NCI-H2227 treated with DMSO at 0.1 percent for 48 hours (cell line): ENCODE measurements around the gene RBM23.
"Not testable (repeated sequence)": the region's sequence is repeated elsewhere in the genome, so short reads cannot be mapped to it uniquely, and the experiment has no call there.

Source experiments
- DNase-seq: peaks from one replicate; lab custom pipeline; 2025; lab: John Stamatoyannopoulos, UW

RBM23 gene

DNA sequence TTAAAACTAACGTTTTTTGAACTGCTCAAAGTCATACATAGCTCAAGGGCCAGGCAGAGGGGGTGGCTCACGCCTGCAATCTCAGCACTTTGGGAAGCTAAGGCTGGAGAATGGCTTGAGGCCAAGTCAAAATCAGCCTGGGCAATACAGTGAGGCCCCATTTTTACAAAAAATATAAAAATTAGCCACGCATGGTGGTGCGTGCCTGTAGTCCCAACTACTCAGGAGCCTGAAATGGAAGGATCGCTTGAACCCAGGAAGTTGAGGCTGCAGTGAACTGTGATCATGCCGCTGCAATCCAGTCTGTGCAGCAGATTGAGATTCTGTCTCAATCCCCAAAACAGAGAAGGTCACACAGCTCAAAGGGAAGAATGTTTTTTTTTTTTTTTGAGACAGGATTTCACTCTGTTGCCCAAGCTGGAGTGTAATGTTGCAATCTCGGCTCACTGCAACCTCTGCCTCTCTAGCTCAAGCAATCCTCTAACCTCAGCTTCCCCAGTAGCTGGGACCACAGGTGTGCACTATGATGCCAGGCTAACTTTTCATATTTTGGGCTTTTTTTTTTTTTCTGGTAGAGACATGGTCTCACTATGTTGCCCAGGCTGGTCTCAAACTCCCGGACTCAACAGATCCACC lies 2.9 kb downstream of the RBM23 start:
- DNase-seq = no peak

DNA sequence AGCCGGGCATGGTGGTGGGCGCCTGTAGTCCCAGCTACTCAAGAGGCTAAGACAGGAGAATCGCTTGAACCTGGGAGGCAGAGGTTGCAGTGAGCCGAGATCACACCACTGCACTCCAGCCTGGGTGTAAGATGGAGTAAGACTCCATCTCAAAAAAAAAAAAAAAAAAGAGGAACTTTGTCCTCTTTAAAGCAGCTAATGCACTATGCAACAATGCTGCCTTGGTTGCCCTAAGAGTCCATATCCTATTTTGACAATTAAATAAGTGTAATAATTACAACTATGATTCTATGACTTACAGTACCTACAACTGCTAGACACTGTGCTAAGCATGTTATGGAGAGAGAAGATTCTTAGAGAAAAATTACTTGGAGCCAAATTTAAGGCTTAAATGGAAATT lies 4.1 kb downstream of the RBM23 start:
- not testable (repeated sequence) for DNase-seq

DNA sequence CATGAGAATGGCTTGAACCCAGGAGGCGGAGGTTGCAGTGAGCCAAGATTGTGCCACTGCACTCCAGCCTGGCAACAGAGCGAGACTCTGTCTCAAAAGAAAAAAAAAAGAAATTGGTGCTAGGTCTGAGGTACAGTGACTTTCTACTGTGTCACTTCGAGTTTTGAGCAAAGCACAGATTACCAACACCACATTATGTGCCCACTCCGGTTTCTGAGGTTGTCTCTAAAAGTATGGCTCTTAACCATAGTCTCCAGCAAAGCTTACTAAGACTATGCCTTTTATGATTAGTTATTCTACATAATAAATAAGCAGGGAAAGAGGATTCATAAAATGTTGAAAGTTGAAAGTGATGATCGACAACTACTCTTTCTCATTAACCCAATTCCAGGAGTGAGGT lies 8.0 kb downstream of the RBM23 start:
- no peak for DNase-seq

DNA sequence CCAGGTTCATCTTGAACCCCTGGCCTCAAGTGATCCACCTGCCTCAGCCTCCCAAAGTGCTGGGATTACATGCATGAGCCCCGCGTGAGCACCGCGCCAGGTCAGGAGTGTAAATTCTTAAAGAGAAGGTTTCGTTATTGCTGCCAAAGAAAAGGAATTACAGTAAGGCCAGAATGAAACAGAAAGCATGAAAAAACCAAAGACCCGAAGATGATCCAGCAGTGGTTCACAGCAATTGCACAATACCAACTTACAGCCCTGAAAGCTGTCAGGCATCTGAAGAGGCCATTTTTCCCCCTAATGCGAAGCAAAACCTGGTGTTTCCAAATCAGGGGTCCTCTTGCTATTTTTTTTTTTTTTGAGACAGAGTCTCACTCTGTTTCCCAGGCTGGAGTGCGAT lies 10.3 kb downstream of the RBM23 start:
- DNase-seq = no peak

DNA sequence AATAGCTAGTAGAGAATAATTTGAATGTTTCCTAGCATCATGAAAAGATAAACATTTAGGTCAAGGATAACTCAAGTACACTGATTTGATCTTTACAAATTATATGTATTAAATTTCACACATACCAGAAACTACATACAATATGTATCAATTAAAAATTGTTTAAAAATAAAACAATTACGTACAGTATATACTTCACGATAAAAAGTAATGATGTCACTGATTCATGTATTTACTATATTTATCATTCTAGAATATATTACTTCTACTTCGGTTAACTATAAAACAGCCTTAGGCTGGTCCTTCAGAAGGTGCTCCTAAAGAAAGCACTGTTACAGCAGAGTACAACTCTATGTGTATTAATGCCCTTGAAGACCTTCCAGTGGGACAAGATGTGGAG lies 11.5 kb downstream of the RBM23 start:
- DNase-seq = no peak

DNA sequence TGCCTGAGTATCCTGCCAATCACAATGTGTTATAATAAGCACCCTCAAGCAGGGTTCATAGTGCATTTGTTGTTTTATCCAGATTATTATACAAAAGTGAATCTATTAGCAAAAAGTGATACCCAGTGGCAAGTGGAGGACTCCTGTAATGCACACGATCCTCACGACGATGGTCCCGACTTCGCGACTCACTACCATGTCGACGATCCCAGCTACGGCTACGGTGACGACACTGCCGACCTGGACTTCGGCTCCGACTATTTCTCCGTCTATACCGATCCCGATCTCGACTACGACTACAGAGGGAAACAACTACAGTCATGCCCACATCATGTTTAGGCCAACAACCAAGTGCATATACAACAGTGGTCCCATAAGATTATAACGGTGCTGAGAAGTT lies 12.9 kb downstream of the RBM23 start:
- DNase-seq = no peak

DNA sequence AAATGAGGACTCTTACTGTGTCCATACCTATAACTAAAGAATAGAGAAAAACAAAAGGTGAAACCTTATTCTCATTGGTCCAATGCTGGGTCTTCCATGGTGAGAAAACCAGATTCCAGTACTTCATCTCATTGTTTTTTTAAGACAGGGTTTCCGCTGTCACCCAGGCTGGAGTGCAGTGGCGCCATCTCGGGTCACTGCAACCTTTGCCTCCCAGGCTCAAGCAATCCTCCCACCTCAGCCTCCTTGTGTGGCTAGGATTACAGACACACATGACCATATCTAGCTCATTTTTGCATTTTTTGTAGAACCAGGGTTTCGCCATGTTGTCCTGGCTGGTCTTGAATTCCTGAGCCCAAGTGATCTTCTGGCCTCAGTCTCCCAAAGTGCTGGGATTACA lies 13.3 kb downstream of the RBM23 start:
- DNase-seq = no peak

DNA sequence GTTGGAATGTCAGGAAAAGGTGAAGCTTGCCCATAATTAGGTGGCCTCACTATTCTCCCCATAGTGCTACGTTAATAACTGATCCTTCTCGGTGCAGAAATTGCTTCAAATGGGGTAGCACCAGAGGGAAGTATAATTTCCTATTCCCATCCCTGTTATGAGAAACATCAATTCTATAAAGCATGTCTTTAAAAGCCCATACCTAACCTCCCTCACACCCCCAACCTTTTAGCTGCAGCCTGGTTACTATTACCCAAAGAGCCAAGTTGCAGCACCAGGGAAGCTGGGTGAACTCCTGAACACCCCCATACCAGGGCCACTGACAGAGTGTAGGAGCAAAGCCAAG lies 15.2 kb downstream of the RBM23 start:
- DNase-seq = no peak

DNA sequence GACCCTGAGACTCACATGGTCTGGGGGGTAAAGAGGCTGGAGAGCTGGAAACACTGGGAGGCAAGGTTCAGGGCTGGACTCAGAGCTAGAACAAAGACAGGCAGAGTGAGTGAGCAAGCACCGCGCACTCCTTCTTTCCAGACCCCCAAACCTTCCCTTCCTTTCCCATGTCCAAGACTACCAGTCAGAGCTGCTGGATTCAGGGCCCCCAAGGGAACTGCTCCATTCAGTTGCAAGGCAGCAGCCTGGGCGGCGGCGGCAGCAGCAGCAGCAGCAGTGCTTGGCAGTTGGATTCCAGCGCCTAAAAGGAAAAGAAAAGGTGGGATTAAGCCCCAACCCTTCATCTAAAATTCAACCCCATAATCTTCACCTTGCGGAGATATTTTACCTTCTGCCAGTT lies 17.1 kb downstream of the RBM23 start:
- DNase-seq = no peak

DNA sequence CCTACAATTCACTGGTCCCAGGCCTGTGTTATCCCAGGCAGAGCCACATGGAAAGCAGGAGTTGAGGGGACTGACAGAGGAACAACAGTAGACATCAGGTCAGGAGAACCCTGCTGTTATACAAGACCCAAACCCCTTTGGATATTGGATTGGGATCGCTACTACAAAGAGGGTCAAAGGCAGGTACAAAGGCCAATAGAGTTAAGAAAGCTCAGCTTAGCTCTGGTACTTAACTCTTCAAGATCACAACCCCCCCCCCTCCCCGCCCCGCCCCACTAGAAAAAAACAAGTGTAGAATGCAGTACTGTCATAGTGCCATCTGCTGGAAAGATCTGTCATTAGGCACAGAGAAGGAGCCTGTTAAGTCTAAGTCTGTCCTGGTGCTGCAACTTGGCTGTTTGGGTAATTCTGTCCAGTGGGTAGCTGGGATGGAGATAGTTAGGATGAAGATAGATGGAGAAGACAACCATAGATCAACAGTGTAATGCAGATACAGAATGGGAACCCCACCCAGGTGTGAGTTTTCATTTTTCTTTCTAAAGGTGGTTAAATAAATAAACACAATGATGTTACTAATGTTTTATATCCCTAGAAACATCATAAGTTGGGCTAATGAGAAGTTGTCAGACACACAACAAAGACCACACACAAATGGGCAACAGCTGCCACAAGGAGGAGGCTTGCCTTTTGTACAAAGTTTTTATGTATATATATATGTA lies 18.7 kb downstream of the RBM23 start:
- DNase-seq = peak; percentile 45

DNA sequence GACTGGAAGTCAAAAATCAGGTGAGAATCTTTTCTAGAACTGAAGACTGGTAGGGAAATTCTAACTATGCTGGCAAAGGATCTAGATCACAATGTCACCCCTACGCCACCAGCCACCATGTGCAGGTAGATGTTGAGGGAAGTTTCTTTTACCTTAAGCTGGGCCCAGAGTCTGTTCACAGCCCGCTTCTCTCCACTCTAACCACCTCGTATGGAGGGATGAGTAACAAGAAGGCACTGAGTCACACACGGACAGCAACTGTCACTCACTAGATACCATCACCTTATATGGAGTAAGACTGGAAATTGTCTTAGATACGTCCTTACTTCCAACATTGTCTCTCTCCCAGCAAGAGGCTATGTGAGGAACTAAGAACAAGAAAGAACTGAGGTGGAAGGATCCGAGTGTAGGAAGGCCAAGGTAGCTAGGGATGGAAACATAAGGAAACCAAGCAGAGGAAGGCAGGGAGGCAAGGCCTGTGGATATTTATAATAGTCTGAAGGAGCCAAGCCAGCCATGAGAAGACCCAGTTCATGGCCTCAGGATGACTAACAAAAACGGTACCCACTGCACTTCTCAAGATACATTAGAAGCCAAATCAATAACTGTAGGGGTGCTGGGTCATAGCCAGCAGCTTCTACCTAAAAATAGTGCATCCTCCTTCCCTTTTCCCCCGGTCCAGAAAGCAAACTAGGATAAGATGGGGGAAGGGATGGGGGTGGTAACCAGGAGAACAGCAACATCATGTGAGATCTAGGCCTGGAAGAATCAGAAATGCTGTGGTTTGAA lies 20.5 kb downstream of the RBM23 start:
- DNase-seq = no peak

DNA sequence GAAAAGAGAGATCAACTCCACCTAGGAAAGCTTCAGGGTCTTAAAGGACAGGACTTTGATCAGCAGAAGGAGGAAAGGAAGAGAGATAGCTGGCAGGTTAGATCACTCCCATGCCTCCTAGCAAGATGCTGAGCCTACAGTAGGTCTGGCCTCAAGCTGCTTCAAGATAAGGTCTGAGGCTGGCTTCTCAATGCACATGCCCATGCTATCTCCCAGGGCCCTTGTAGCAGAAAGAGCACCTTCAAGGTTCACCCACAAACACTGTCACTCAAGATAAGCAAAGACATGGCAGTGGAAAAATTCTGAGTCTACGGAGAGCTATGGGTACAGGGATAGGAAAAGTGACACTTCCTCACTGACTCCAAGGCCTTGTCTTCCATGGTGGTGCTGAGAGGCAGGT lies 21.6 kb downstream of the RBM23 start:
- no peak for DNase-seq

DNA sequence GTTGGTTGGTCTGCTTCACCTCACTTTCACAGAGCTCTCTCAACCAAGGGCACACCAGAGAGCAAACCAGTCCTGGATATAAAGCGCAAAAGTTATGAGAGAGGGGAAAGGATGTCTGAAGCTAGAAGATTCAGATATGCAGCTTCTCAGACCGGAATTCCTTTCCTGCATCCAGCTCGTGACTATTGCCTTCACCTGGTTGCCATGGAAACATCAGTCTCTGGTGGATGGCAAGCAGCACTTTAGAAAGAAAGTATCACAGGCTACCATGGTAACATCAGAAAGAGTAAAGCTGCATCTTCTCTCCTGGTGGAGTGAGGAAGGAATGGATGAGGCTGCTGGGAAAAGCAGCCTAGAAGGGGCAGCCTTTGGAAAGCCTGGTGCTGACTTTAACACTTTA lies 22.2 kb downstream of the RBM23 start:
- no peak for DNase-seq

DNA sequence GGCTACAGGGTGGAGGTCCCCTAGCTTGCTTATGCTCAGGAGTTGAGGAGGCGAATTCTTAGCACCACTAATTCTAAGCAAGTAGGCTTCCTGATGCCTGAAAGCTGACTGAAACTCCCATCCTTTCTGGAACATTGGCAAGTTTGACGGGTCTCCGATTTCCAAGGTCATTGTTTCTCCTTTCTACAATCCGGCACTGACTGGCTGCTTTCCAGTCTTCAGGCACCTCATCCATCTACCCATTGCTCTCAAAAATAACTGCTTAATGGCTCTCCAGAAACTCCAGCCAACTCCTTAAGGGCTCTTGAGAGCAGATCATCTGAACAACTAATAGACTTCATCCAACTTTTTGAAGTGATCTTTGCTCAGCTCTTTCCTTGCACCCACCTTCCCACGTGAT lies 22.6 kb downstream of the RBM23 start:
- DNase-seq = no peak

DNA sequence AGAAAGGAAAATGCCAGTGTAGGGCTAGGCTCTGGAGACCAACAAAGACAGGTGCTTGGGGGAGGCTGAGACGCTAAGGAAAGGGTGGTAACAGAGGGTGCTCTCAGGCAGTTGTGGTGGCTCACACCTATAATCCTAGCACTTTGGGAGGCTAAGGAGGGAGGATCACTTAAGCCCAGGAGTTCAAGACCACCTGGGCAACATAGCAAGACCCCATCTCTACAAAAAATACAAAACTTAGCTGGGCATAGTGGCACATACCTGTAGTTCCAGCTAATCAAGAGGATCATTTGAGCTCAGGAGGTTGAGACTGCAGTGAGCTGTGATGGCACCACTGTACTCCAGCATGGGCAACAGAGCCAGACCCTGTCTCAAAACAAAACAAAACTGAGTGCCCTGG lies 23.5 kb downstream of the RBM23 start:
- no peak for DNase-seq

DNA sequence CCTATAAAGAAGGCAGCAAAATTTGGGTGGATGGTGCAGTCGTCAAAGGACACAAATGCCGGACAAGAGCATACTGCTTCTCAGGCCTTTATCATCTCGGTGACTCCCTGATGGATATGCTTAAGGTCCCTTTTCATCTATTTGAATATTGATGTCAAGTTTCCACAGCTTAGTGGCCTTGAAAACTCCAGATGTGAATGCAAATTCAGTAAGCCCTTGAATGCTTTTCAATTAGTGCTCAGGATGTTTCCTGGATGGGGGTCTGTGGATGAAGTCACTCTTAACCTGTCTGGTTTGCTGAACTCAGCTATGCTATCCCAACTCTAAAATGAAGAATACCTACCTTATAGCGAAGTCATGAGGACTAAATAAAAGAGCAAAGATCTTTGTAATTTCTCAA lies 25.2 kb downstream of the RBM23 start:
- DNase-seq = no peak

DNA sequence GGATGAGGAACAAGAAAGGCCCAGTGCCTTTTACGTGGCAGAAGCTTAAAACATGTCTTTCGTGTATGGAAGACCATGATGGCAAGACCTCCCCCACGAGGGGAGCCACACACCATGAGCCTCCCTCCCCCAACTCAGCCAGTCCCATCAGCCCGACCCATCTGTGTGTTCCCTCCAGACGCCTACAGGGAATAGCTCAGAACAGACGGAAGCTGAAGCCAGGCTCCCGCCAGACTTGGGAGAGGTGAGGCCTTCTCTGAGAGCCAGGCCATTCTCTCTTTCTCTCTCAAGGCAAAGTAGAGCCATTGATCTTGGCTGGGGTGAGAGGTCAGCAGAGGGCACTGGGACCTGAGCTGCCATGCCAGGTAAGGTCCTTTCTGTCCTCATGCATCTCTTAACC lies 26.5 kb downstream of the RBM23 start:
- no peak for DNase-seq

DNA sequence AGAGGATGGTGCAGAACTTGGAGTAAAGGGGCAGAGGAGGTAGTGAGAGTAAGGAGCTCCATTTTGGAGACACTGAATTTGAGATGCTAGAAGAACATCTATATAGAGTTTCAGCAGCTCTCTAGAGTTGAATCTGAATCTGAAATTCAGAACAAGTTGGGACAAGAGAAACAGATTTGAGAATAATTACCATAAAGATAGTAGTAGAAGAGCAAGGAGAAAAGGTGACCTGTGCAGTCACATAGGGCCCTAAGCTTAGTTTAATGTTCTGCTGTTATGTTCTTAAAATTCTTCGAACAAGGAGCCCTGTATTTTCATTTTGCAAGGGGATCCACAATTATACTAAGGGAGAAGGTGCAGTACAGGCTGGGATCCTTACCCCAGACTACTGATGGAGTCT lies 28.5 kb downstream of the RBM23 start:
- DNase-seq = no peak

DNA sequence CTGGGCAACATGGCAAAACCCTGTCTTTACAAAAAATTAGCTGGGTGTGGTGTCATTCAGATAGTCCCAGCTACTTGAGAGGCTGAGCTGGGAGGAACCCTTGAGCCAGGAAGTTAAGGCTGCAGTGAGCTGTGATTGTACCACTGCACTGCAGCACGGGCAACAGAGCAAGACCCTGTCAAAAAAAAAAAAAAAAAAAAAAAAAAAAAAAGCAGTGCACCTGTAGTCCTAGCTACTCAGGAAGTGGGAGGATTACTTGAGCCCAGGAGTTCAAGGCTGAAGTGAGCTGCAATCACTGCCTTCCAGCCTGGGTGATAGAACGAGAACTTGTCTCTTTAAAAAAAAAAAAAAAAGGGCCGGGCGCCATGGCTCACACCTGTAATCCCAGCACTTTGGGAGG lies 30.3 kb downstream of the RBM23 start:
- no peak for DNase-seq

DNA sequence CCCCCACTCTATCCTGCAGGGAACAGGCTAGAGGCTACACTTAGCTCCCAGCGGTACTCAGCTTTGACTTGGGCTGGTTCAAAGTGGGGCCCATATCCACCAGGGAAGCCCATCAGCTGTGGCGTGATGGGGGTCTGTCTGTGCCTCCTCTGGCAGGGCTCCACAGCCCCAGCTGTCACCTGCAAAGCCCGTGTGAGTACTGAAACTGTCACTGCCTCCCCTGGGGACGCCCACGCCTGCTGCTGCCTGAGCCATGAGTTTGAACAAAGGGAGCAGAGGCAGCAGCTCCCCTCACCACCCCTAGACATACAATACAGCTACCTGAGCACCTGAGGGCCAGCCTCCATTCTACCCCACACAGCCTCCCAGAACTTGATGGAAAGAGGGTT lies 31.0 kb downstream of the RBM23 start:
- DNase-seq = no peak

DNA sequence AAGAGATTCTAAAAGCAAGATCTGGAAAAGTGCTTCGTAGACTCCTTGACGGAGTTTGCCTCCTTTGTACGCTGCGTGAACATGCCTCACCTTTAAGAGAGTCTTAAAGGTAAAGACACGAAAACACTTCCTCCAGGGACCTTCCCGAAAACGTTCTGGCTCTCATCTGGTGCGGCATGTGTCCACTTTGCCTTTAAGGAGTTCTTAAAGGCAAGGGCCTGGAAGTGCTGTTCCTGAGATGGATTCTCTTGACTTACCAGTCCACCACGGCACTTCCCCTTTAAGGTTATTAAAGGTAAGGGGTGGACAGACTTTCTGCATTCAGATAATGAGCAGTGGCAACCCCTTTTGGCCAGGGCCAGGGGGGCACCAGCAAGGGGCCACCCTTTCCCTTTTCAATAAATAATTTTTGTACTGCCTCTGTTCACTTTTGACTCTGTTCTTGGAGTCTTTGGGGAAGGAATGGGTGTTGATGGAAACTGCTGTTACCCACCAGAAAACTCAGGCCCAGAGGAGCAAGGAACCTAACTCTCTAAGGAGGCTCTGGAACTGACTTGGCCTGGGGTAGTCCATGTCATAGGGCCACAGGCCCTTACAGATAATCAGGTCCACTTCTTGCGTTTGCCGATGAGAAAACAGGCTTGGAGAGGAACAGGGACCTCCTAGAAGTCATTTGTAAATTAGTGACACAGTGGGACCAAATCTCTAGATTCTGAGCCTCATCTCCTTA lies 31.5 kb downstream of the RBM23 start:
- peak; percentile 91 for DNase-seq

DNA sequence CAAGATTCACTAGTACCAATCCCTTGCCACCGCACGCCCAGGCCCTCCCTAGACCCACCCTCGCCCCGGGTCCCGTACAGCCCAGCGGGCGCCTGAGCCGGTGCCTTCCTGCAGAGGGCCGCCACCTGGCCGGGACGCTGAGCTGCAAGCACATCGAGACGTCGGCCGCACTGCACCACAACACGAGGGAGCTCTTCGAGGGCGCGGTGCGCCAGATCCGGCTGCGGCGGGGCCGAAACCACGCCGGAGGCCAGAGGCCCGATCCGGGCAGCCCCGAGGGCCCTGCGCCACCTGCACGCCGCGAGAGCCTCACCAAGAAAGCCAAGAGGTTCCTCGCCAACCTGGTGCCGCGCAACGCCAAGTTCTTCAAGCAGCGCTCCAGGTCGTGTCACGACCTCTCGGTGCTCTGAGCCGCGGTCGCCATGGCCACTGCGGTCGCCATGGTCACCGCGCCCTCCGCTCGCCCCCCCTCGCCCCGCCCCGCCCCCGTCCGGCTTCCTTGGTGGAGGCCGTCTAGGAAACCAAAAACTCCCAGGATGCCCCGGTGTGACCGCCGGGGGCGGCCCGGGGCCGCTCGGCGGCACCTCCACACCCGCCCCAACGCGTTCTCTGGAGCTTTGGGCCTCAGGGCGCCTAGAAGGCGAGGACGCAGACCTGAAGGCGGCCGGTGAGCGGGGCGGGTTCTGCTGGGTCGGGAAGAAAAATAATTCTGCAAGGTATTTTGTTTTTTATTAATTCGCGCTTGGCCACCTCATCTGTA lies 32.3 kb downstream of the RBM23 start:
- peak; percentile 52 for DNase-seq
